ENCODE measurements around the gene ACAP3.
A peak's percentile ranks its signal among the peaks of the same experiment; 100 is the strongest.
"Not testable (repeated sequence)": the region's sequence is repeated elsewhere in the genome, so short reads cannot be mapped to it uniquely, and the experiment has no call there.

The ACAP3 gene

DNA sequence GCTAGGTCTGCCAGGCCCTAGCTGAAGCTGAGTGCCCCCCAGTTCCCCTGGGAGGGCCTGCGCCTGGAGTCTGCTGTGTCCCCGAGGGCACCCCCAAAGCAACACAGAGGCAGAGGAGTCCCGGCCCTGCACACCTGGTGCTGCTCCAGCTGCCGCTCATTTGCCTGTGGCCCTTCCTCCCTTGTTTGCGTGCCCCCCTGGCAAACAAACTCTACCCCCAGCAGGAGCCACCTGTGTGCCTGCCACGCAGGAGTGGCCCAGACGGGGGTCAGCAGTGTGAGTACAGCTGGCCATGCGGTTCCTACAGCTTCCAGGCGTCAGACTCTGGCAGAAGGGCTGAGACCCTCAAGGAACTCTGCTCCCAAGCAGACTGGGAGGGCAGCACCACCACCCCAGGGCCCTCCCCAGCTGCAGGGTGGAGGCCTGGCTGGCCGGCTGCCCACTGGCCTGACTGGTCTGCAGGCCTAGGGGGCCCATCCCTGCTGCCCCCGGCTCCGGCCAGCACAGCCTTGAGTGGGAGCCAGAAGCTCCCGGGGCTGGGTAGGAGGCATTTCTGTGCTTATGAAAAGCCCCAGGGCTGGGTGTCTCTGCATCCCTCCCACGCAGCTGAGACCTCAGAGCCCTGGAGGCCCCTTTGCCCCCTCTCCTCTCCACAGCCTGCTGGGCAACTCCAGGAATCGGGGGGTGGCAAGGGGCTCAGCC, 22.8 kb upstream of the ACAP3 start:
- DNase-seq (ENCODE audit: low read depth): no peak

DNA sequence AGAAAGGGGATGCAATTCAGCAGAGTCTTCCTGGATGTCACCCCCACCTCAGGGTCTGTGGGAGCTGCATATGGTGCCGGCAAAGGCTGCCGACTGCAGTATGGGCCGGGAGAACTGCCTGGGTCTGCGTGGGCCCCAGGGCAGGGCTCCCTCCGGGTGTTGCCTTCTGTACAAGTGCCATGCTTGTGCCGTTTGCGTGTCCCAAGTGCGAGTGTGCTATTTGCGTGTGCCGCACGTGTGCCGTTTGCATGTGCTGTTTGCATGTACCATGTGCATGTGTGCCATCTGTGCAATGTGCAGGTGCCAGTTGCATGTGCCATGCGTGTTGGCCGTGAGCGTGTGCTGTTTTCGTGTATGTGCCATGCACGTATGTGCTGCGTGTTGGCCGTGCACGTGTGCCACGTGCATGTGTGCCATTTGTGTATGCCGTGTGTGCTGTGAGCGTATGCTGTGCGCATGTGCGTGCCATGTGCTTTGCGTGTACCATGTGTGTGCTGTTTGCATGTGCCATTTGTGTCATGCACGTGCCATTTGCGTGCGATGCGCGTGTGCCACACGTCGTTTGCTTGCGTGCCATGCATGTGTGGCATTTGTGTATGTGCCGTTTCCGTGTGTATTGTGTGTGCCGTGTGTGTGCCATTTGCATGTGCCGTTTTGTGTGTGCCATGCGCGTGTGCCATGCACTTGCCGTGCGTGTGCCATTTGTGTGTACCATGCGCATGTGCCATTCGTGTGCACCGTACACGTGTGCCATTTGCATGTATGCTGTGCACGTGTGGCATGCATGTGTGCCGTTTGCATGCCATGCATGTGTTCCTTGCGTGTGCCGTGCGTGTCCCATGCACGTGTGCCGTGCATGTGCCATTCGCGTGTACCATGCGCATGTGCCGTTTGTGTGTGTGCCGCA, 21.8 kb upstream of the ACAP3 start:
- no peak for DNase-seq (ENCODE audit: low read depth)

DNA sequence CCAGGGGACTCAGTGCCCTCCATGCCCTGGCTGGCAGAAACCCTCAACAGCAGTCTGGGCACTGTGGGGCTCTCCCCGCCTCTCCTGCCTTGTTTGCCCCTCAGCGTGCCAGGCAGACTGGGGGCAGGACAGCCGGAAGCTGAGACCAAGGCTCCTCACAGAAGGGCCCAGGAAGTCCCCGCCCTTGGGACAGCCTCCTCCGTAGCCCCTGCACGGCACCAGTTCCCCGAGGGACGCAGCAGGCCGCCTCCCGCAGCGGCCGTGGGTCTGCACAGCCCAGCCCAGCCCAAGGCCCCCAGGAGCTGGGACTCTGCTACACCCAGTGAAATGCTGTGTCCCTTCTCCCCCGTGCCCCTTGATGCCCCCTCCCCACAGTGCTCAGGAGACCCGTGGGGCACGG, 20.5 kb upstream of the ACAP3 start:
- no peak for DNase-seq (ENCODE audit: low read depth)

DNA sequence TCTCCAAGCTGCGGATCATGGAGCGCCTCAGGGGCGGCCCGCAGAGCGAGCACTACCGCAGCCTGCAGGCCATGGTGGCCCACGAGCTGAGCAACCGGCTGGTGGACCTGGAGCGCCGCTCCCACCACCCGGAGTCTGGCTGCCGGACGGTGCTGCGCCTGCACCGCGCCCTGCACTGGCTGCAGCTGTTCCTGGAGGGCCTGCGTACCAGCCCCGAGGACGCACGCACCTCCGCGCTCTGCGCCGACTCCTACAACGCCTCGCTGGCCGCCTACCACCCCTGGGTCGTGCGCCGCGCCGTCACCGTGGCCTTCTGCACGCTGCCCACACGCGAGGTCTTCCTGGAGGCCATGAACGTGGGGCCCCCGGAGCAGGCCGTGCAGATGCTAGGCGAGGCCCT, 19.6 kb upstream of the ACAP3 start:
- DNase-seq (ENCODE audit: low read depth): no peak

DNA sequence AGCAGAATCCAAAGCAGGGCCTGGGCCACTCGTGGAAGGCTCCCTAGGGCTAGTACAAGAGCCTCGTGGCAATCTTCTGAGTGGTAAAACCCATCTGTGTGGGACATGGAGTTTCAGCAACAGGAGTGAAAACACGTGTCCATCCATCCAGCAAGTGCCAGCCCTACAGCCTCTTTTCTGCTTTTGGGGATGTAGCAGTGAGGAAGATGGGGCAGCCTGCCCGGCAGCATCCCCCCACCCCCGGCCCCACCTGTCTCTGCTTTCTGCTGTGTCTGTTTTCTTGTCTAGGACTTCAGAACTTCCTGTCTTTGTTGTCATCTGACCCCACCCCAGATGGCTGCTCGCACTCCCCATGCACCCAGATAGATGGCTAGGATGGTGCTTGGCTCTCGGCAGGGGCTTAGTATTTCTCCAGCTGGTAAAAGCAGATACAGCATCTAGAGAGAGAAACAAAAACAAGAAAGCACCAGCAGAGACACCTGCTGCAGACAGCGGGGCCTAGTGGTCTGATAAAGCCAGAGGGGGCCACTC, 18.4 kb upstream of the ACAP3 start:
- no peak for DNase-seq (ENCODE audit: low read depth)

DNA sequence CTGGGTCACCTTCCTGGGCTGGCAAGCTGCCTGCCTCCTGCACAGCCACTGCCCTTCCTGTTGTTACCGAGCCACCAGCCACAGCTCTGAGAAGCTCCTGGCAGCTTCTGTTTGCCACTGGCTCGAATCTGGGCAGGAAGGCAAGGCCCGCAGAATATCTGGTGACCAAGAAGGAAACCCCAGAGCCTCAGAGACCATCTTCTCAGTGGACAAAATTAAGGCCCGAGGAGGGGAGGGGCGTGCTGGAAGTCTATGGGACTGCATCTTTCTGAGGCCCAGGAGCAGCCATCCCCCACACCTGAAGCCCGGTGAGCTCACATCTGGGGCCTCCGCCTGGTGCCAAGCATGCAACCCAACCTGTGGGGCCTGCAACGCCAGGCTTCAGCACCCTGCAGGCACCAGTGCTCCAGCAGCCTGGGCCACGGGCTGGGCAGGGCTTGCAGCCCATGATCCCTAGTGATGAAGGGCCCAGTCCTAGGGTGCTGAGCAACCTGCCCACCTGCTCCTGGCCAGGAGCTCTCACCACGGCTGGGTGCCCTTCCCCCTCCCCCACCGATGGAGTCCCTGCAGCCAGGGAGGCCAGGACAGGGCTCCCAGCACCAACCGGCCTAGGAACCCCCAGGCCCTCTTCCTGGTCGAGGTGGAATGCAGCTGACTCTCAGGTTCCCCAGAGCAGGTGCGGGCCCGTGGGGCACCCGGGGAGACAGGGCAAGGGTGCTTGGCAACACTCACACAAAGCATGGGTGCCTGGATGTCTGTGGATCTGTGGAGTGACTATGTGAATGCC, 17.8 kb upstream of the ACAP3 start:
- DNase-seq (ENCODE audit: low read depth): no peak

DNA sequence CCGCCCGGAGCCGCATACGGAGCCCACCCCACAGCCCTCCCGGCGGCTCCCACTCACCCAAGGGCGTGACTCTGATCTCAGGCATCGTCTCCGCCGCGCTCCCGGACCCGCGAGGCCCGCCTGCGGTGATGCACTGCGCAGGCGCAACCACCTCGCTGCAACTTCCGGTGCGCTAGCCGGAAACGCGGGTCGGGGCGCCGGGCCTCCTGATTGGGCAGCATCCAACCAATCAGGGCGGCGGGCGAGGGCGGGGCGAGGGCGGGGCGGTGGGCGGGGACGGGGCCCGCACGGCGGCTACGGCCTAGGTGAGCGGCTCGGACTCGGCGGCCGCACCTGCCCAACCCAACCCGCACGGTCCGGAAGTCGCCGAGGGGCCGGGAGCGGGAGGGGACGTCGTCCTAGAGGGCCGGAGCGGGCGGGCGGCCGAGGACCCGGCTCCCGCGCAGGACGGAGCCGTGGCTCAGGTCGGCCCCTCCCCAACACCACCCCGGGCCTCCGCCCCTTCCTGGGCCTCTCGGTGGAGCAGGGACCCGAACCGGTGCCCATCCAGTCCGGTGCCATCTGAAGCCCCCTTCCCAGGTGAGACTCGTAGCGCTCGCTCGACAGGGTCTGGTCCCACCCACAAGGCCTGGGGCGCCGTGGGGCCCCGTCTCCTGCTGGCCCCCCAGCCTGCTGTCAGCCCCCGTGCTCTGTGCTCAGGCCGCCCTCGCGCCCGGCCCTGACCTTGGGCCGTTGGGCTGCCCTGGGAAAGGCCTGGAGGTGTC, 17.0 kb upstream of the ACAP3 start, which contains the start of the genes CPTP and INTS11:
Gene CPTP, plus strand, starts transcription at position 279 of the 764 bp plus-strand sequence. CDS start 2,109 bp downstream, outside the sequence.
Gene INTS11, minus strand, starts transcription at position 137 of the 764 bp plus-strand sequence. Its CDS starts 52 bp downstream, at position 85.
- DNase-seq (ENCODE audit: low read depth): peak; percentile 95

DNA sequence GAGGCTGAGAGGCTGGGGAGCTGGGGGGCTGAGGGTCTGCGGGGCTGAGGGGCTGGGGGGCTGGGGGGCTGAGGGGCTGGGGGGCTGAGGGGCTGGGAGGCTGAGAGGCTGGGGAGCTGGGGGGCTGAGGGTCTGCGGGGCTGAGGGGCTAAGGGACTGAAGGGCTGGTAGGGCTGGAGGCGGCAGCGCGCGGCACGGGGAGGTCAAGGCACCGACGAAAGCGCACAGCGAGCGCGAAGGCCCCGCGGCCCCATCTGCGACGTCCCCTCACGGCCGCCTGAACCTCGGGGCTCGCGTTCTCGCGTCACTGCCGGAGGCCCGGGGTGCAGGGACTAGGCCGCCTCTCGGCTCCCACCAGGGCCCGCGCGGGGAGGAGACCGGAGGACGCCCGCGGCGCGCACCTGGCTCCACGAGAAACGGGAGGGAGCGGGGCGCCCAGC, 16.4 kb upstream of the ACAP3 start:
- no peak for DNase-seq (ENCODE audit: low read depth)

DNA sequence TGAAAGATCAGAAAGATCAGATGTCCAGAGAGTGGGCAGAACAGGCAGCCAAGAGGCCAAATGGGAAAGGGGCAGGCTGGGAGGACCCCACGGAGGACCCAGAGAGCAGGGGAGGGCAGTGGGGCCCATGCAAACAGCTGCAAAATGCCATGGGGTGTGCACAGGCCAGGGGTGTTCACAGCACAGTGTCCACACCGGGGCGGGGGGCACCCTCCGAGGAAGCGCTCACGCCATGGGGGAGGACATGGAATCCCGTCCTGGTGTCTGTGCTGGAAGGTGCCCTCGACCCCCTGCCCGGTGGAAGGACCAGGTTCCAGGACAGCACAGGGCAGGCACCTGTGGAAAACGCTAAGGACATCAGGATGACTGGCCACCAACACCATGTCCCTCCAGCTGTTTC, 15.2 kb upstream of the ACAP3 start:
- no peak for DNase-seq (ENCODE audit: low read depth)

DNA sequence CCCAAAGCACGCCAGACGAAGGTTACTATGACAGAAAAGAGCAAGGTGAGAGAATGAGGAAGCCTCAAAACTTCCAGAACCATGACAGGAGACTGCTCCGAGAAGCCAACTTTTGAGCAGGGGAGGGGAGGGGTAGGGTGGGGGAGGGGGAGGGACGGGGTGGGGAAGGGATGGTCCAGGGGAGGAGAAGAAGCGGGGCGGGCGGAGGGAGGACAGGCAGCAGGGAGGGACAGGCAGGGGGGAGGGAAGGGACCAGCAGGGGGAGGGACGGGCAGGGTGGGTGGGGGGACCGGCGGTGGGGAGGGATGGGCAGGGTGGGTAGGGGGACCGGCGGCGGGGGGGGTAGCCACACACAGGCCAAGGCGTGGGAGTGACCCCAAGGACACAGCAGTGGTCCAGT, 14.7 kb upstream of the ACAP3 start:
- DNase-seq (ENCODE audit: low read depth): no peak

DNA sequence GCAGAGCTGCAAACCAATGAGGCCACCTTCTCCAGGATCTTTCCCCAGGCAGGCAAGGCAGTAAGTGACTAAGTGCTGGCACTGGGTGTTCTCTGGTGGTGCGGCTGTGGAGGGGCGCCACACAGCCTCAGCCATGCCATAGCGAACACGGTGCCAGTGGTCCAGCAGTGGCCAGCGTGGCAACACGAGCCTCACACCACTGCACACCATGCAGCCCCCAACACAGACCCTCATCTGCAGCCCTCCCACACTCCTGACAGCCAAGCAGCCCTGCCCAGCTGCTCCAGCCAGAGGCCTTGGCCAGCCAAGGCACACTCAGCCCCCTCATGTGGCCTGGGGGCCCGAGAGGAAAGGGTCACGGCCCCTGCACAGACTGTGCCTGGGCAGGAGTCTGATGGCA, 13.7 kb upstream of the ACAP3 start:
- DNase-seq (ENCODE audit: low read depth): no peak

DNA sequence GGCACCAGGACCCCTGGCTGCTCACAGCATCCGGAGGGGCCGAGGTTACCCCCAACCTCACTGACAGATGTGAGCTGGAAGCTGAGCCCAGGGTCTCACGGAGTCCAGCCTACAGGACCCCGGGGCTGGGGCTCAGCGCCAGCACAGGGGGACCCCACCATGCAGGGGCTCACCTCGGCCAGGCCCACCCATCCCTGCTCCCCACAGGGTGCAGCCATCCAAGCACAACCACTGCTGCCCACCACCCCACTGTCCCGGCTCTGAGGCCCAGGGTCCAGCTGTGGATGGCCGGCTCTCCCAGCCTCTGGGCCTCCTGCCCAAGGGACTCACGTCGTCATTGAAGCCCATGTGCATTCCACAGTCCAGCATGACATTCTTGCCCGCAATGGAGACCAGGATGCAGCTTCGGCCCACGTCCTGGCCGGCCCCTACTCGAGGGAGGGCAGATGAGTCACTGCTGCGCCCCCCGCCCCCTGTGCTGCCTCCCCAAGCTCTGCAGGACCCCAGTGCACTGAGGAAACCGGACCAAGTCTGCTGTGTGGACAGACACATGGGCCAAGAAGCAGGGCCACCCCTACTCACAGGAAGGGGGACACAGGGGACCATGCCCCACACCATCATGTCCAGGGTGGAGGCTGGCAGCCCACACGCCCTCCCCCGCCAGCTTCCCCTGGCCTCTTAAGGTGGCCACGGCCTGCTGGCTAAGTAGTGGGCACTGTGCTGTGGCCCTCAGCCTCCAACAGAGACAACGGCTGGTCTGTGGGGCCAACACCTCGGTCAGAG, 13.1 kb upstream of the ACAP3 start:
- DNase-seq (ENCODE audit: low read depth): no peak

DNA sequence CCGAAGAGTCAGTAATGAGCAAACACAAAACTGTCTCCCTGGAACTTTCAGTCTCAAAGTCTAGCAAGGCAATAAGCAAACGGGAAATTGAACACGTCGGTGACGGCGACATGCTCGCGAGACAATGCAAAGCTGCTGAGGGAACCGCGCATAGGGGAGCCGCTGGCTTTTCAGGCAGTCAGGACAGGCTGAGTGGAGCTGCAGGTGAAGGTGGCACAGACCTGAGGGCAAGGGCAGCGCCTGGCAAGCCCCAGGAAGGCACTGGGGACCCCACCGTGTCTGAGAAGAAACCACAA, 11.9 kb upstream of the ACAP3 start:
- DNase-seq (ENCODE audit: low read depth): no peak

DNA sequence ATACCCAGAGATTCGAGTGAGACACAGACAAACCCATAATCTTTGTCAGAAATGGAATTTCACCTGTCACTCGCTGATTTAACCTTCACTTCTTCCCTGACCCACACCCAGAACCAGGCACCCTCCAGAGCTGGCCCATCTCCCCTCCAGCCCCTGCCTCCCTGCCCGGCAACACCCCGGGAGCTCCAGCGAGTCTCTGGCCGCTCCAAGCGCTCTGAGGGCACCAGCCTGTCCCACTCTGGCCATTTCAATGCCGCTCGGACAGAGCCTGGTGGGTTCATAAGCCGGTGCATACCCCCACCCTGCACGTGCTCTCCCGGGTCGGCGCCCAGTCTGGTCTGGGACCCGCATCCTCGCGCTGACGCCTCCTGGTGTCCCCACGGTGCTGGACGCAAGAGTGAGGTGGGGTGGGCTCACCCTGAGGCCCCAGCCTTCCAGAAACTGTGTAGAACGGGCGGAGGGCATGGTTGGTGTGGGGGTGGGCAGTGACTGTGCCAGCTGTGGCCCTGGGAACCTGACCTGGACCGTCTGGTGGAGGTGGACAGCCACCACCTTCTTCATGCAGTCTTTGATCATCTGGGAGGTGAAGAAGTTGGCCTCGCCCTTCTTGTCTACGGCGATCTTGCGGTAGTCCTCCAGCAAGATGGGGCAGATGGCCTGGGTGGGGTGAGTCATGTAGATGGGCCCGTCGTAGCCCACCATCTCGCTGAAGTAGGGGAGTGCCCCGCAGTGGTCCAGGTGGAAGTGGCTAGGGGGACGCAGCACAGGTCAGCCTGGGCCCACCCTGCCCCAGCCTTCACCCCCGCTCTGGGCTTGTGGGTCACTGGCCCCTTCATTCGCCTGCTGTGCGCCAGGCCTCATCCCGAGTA, 11.3 kb upstream of the ACAP3 start:
- DNase-seq (ENCODE audit: low read depth): no peak

DNA sequence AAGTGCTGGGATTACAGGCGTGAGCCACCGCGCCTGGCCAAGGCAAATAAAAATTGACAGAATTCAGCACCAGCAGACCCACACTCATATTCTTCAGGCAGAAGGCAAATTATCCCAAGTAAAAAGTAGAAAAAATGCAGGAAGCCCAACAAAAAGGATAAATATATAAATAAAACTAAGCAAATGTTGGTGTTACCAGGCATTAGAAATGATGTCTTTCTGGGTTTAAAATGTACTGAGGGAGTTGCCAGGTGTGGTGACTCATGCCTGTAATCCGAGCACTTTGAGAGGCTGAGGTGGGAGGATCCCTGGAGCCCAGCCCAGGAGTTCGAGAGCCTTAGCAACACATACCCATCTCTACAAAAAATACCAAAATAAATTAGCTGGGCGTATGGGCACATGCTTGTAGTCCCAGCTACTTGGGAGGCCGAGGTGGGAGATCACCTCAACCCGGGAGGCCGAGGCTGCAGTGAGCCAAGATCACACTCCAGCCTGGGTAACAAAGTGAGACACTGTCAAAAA, 10.5 kb upstream of the ACAP3 start:
- DNase-seq (ENCODE audit: low read depth): no peak

DNA sequence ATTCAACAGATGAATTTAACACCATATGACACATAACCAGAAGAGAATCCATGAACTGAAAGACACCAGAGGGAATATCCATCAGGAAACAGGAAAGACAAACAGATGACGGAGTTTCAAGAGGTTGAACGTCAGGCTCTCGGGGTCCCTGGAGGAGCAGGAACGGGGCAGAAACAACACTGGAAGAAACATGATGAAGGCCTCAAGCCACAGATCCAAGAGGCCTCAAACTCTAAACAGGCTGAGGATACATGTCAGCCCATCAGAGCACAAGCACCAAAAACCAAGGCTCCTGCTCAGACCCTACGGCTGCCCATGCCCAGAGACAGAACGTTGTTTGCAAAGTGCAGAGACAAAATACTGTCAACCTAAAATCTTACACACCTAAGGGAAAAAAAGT, 9.7 kb upstream of the ACAP3 start:
- no peak for DNase-seq (ENCODE audit: low read depth)

DNA sequence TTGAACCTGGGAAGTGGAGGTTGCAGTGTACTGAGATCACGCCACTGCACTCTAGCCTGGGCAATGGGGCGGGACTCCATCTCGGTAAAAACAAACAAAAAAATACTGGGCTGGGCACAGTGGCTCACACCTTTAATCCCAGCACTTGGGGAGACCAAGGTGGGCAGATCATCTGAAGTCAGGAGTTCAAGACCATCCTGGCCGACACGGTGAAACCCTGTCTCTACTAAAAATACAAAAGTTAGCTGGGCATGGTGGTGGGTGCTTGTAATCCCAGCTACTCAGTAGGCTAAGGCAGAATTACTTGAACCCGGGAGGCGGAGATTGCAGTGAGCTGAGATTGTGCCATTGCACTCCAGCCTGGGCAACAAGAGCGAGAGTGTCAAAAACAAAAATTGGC, 8.5 kb upstream of the ACAP3 start:
- DNase-seq (ENCODE audit: low read depth): not testable (repeated sequence)

DNA sequence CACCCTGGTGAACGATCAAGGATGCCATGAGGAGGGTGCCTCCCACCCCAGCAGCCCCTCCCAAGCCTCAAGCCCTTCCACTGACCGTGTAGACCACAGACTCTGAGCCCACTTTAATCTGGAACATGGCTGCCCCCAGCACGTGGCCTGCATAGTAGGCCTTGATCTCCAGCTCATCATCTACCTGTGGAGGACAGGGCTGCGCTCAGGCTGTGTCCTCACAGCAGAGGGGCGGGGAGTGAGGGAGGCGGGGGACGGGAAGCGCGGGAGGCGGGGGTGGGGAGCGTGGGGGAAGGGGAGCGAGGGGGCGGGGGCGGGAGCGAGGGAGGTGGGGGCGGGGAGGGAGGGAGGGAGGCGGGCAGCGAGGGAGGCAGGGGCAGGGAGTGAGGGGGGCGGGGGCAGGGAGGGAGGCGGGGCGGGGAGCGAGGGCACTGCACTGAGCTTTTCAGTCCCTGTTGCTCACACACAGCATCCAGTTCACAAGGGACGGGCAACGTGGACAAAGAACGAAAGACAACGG, 7.8 kb upstream of the ACAP3 start:
- no peak for DNase-seq (ENCODE audit: low read depth)

DNA sequence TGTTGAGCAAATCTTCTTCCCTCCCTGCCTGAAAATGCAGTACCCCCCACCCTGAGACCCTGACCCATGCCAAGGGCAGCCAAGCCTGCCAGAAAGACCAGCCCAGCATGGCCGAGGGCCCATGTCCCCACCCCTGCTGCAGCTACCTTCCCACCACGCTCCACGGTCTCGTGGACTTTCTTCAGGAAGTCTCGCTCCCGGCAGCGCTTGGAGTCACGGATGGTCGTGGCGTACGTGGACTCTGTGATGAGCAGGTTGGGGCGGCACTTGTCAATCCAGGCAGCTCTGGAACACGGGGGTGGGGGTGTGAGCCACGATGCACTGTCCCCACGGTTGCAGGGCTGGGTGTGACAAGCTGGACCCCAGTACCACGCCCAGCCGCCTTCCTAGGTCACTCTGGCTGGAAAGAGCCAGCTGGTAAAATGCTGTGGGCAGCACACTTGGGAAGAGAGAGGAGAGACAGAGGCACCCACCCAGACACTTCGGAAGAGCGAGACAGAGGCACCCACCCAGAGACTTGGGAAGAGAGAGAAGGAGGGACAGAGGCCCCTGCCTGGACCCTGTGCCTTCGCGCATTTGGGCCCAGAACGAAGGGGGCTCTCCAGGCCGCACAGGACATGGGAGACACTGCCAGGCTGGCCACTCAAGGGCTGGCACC, 7.1 kb upstream of the ACAP3 start:
- no peak for DNase-seq (ENCODE audit: low read depth)
